HCT116 (cell line): Measurements from ENCODE around the gene TSTD2. TPM values are rescaled to one million over a fixed set of nuclear protein-coding genes. Genes with fewer than 3 reads are reported as not detected.

Source experiments
- ATAC-seq: fragments of 200-7000 bp; cut with Tn5 transposase; 2 replicates; pipeline ENCODE4 v1.9.1; 2020; ENCODE audit warnings: mild to moderate bottlenecking, moderate library complexity
- BruUV-seq: library from RNA; stranded (reverse); fragments of 400-500 nt; replicated peaks from 2 replicates; lab custom pipeline; 2021; lab: Mats Ljungman, UMichigan
- CTCF ChIA-PET: fragments of 300-600 bp; sonication (Branson Sonifier 250); formaldehyde crosslinking; loops from one replicate; lab custom pipeline; 2021; ENCODE audit warnings: antibody characterized with exemption; lab: Charles Lee
- POLR2A ChIA-PET: fragments of 300-600, 350-600 bp; sonication (Branson Sonifier 250); formaldehyde crosslinking; loops from one replicate; lab custom pipeline; 2021; ENCODE audit warnings: antibody characterized with exemption; lab: Charles Lee
- RAD21 ChIA-PET, 2 experiments: fragments of 300-600 bp; sonication (Branson Sonifier 250); formaldehyde crosslinking; loops; one replicate each; lab custom pipeline; 2023; ENCODE audit warnings: low total read pairs in 2 of 2; ENCODE audit not compliant: uncharacterized antibody in 2 of 2, unreplicated experiment in 2 of 2, low non-redundant PET in 1 of 2; lab: Charles Lee
- DNase-seq: peaks from one replicate; pipeline ENCODE4 v3.0.0-alpha.2; 2010; ENCODE audit warnings: low read depth, low spot score
- H2AFZ ChIP-seq: fragments of 200-600 bp; shearing (Covaris generic), sonication (generic); 2 replicates; pipeline ENCODE4 v1.6.1; 2017; ENCODE audit warnings: low read depth, mixed run types, mixed read lengths, antibody characterized with exemption, low read length; ENCODE audit not compliant: poor library complexity, severe bottlenecking
- H3K27ac ChIP-seq: 2 replicates; pipeline ENCODE4 v1.5.1; 2012; ENCODE audit warnings: low read depth, low read length
- H3K27me3 ChIP-seq: fragments of 200-600 bp; sonication (generic); 2 replicates; pipeline ENCODE4 v1.6.1; 2016; ENCODE audit warnings: mixed run types, low read length, mixed read lengths; ENCODE audit not compliant: insufficient read depth
- H3K36me3 ChIP-seq, 2 experiments: fragments of 200-500 bp in 1 of 2; fragments of 200-600 bp in 1 of 2; sonication (Bioruptor generic) in 1 of 2; sonication (generic) in 1 of 2; 2 replicates each; pipeline versions ENCODE4 v1.5.1 to v1.6.1; 2014 to 2016; ENCODE audit warnings: low read length in 2 of 2, inconsistent platforms in 1 of 2, mixed read lengths in 1 of 2, mixed run types in 1 of 2; ENCODE audit not compliant: insufficient read depth in 2 of 2, control insufficient read depth in 1 of 2
- H3K4me1 ChIP-seq, 2 experiments: fragments of 200-600 bp in 1 of 2; sonication (generic) in 1 of 2; 2 replicates each; pipeline versions ENCODE4 v1.5.1 to v1.6.1; 2012 to 2017; ENCODE audit warnings: low read length in 2 of 2, inconsistent platforms in 1 of 2, mild to moderate bottlenecking in 1 of 2, mixed read lengths in 1 of 2, mixed run types in 1 of 2, moderate library complexity in 1 of 2; ENCODE audit not compliant: insufficient read depth in 2 of 2, control insufficient read depth in 1 of 2
- H3K4me2 ChIP-seq: fragments of 200-600 bp; sonication (generic); 2 replicates; pipeline ENCODE4 v1.6.1; 2017; ENCODE audit warnings: mixed run types, low read length, mixed read lengths
- H3K4me3 ChIP-seq, 2 experiments: fragments of 200-600 bp in 1 of 2; sonication (generic) in 1 of 2; replicated peaks in 1 of 2; 2 replicates each; pipeline ENCODE4 v1.5.1; 2011 to 2016; ENCODE audit warnings: low read length in 2 of 2, control low read depth in 1 of 2, low read depth in 1 of 2, mild to moderate bottlenecking in 1 of 2, mixed read lengths in 1 of 2, mixed run types in 1 of 2
- H3K79me2 ChIP-seq: fragments of 200-600 bp; sonication (generic); 2 replicates; pipeline ENCODE4 v1.6.1; 2017; ENCODE audit warnings: mild to moderate bottlenecking, mixed run types, low read length, moderate library complexity, mixed read lengths; ENCODE audit not compliant: insufficient read depth
- H3K9ac ChIP-seq: fragments of 200-600 bp; sonication (generic); 2 replicates; pipeline ENCODE4 v1.6.1; 2016; ENCODE audit warnings: low read length, mixed read lengths
- H3K9me2 ChIP-seq: fragments of 200-600 bp; sonication (generic), shearing (Covaris generic); 2 replicates; pipeline ENCODE4 v1.6.1; 2017; ENCODE audit warnings: mixed run types, mild to moderate bottlenecking, moderate library complexity; ENCODE audit not compliant: insufficient read depth
- H3K9me3 ChIP-seq, 2 experiments: fragments of 200-500 bp in 1 of 2; fragments of 200-600 bp in 1 of 2; sonication (Bioruptor generic) in 1 of 2; sonication (generic) in 1 of 2; 2 replicates each; pipeline ENCODE4 v1.6.1; 2014 to 2017; ENCODE audit warnings: low read length in 2 of 2, mixed read lengths in 2 of 2, inconsistent platforms in 1 of 2, low read depth in 1 of 2, mild to moderate bottlenecking in 1 of 2, mixed run types in 1 of 2, moderate library complexity in 1 of 2; ENCODE audit not compliant: control insufficient read depth in 1 of 2, insufficient read depth in 1 of 2
- H4K20me1 ChIP-seq: fragments of 200-600 bp; sonication (generic), shearing (Covaris generic); 2 replicates; pipeline ENCODE4 v1.6.1; 2017; ENCODE audit warnings: mixed run types, mild to moderate bottlenecking, moderate library complexity; ENCODE audit not compliant: insufficient read depth
- ELF1 ChIP-seq: IDR thresholded peaks from 2 replicates; pipeline ENCODE4 v1.6.1; 2012; ENCODE audit warnings: low read depth, borderline replicate concordance
- POLR2AphosphoS5 ChIP-seq: IDR thresholded peaks from 2 replicates; pipeline ENCODE4 v1.6.1; 2011; ENCODE audit warnings: mild to moderate bottlenecking, low read depth, low read length, moderate library complexity
- RAD21 ChIP-seq: IDR thresholded peaks from 2 replicates; pipeline ENCODE4 v1.6.1; 2012; ENCODE audit warnings: low read depth, mild to moderate bottlenecking
- SIN3A ChIP-seq: IDR thresholded peaks from 2 replicates; pipeline ENCODE4 v1.6.1; 2012; ENCODE audit warnings: low read depth
- SRF ChIP-seq: IDR thresholded peaks from 2 replicates; pipeline ENCODE4 v1.6.1; 2012; ENCODE audit warnings: low read depth
- TCF7L2 ChIP-seq: IDR thresholded peaks from 2 replicates; pipeline ENCODE4 v1.7.0; 2011; ENCODE audit warnings: borderline replicate concordance, inconsistent platforms; ENCODE audit not compliant: insufficient read depth, insufficient read length; ENCODE audit errors: extremely low read depth
- YY1 ChIP-seq: IDR thresholded peaks from 2 replicates; pipeline ENCODE4 v1.6.1; 2011; ENCODE audit warnings: low read length, low read depth, moderate library complexity, mild to moderate bottlenecking; ENCODE audit not compliant: insufficient replicate concordance; ENCODE audit errors: extremely low read depth
- ZBTB33 ChIP-seq: IDR thresholded peaks from 2 replicates; pipeline ENCODE4 v1.6.1; 2011; ENCODE audit warnings: mild to moderate bottlenecking, low read length, moderate library complexity; ENCODE audit not compliant: insufficient replicate concordance; ENCODE audit errors: extremely low read depth
- ZFX ChIP-seq: fragments of 450-650 bp; IDR thresholded peaks from 2 replicates; pipeline ENCODE4 v1.6.1; 2017
- ZNF274 ChIP-seq: fragments of 200-500 bp; sonication (Bioruptor generic); IDR thresholded peaks from 2 replicates; pipeline ENCODE4 v1.6.1; 2014; ENCODE audit warnings: mild to moderate bottlenecking, low read depth, low read length, inconsistent platforms
- intact Hi-C: fragments of 100-400 bp; cut with micrococcal nuclease; formaldehyde crosslinking; loops from 2 replicates; pipeline ENCODE4 v1.10.0; 2022
- total RNA-seq: library from RNA; stranded (reverse); gene quantifications from one replicate; pipeline ENCODE4 v1.2.1, GENCODE V29; 2021; ENCODE audit not compliant: unreplicated experiment
- TF ChIP-seq, protein P1 (sequence below): IDR thresholded peaks from 2 replicates; pipeline ENCODE4 v1.6.1; 2012; ENCODE audit warnings: low read depth
- TF ChIP-seq, protein P2 (sequence below), 3 experiments: fragments of 200-600 bp in 1 of 3; sonication (generic) in 1 of 3; IDR thresholded peaks in 2 of 3; conservative IDR thresholded peaks in 1 of 3; 2 replicates each; pipeline ENCODE4 v1.5.1; 2012 to 2017; ENCODE audit warnings: low read depth in 2 of 3, low read length in 2 of 3, antibody characterized with exemption in 1 of 3, borderline replicate concordance in 1 of 3, control low read depth in 1 of 3, mild to moderate bottlenecking in 1 of 3, mixed read lengths in 1 of 3, mixed run types in 1 of 3, moderate library complexity in 1 of 3; ENCODE audit not compliant: insufficient read depth in 1 of 3

TSTD2 gene
- total RNA-seq, 1 experiment from 2014 or later: 16.0 TPM

DNA sequence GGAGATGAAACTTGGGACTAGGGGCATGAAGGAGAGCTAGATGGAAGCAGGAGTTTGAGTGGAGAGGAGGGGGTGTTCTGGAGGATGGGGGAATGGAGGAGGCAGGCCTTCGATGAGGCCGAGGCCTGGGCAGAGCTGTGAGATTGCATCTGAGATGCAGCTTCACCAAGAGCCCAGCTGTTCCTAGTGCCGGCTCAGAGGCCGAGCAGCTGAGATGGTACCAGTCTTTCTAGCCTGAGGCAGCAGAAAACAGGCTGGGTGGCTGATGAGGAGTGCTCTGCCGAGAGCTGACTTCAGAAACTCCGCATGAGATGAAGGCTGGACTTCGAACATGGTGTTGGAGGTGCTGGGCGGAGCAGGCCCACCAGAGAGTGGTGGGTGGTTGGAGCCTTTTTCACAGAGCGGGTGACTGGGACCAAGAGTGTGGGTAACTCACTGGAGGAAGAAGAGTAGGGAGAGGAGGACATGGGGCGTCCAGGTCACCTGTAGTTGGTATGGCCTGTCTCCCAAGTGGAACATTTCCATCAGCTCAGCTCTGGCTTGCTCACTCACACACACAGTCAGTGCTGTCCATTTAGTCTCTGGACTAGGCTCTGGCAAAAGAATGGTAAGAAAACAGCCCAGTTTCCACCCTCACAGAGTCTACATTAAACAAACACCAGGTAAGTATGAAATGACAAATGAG, 77.0 kb downstream of the TSTD2 start (continued):
- TF ChIP-seq, protein P1, sequence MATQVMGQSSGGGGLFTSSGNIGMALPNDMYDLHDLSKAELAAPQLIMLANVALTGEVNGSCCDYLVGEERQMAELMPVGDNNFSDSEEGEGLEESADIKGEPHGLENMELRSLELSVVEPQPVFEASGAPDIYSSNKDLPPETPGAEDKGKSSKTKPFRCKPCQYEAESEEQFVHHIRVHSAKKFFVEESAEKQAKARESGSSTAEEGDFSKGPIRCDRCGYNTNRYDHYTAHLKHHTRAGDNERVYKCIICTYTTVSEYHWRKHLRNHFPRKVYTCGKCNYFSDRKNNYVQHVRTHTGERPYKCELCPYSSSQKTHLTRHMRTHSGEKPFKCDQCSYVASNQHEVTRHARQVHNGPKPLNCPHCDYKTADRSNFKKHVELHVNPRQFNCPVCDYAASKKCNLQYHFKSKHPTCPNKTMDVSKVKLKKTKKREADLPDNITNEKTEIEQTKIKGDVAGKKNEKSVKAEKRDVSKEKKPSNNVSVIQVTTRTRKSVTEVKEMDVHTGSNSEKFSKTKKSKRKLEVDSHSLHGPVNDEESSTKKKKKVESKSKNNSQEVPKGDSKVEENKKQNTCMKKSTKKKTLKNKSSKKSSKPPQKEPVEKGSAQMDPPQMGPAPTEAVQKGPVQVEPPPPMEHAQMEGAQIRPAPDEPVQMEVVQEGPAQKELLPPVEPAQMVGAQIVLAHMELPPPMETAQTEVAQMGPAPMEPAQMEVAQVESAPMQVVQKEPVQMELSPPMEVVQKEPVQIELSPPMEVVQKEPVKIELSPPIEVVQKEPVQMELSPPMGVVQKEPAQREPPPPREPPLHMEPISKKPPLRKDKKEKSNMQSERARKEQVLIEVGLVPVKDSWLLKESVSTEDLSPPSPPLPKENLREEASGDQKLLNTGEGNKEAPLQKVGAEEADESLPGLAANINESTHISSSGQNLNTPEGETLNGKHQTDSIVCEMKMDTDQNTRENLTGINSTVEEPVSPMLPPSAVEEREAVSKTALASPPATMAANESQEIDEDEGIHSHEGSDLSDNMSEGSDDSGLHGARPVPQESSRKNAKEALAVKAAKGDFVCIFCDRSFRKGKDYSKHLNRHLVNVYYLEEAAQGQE: no peak
- TF ChIP-seq POLR2AphosphoS5 (no peak), TCF7L2 (no peak), SIN3A (no peak), YY1 (no peak), RAD21 (no peak)
- TF ChIP-seq, protein P2, sequence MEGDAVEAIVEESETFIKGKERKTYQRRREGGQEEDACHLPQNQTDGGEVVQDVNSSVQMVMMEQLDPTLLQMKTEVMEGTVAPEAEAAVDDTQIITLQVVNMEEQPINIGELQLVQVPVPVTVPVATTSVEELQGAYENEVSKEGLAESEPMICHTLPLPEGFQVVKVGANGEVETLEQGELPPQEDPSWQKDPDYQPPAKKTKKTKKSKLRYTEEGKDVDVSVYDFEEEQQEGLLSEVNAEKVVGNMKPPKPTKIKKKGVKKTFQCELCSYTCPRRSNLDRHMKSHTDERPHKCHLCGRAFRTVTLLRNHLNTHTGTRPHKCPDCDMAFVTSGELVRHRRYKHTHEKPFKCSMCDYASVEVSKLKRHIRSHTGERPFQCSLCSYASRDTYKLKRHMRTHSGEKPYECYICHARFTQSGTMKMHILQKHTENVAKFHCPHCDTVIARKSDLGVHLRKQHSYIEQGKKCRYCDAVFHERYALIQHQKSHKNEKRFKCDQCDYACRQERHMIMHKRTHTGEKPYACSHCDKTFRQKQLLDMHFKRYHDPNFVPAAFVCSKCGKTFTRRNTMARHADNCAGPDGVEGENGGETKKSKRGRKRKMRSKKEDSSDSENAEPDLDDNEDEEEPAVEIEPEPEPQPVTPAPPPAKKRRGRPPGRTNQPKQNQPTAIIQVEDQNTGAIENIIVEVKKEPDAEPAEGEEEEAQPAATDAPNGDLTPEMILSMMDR (IDR thresholded peaks at IDR 0.05 in 2 of 3, conservative IDR thresholded peaks at IDR 0.05 in 1 of 3; ENCODE audit: borderline replicate concordance in 1 of 3, insufficient read depth in 1 of 3, low read depth in 2 of 3, low read length in 2 of 3): no peak

GRCh38 chr9:97555164-97555563, 78.0 kb downstream of the TSTD2 start:
- ATAC-seq: no peak
- DNase-seq: no peak
- no peak overlapping the region for H3K9ac ChIP-seq
- no peaks in the 10 kb centered on the region for H3K36me3 ChIP-seq
- no peaks in the 10 kb centered on the region for H3K9me2 ChIP-seq
- no peak overlapping the region for H3K27ac ChIP-seq
- BruUV-seq: no TSS peak
- no peaks in the 10 kb centered on the region for H3K27me3 ChIP-seq
- intact Hi-C loops: no loop called here
- ChIA-PET POLR2A (no interaction called here), RAD21 (no interaction called here), CTCF (no interaction called here)
- no peaks in the 10 kb centered on the region for H3K79me2 ChIP-seq
- H3K4me2 ChIP-seq: no peak overlapping the region
- H2AFZ ChIP-seq: no peak overlapping the region
- no peaks in the 10 kb centered on the region for H4K20me1 ChIP-seq
- H3K4me3 ChIP-seq: no peak overlapping the region
- no peaks in the 10 kb centered on the region for H3K9me3 ChIP-seq
- H3K4me1 ChIP-seq: no peaks in the 10 kb centered on the region
- no peak for TF ChIP-seq YY1
- TF ChIP-seq ELF1: no peak
- no peak for TF ChIP-seq RAD21
- TF ChIP-seq, protein P2 (IDR thresholded peaks at IDR 0.05 in 2 of 3, conservative IDR thresholded peaks at IDR 0.05 in 1 of 3; ENCODE audit: borderline replicate concordance in 1 of 3, insufficient read depth in 1 of 3, low read depth in 2 of 3, low read length in 2 of 3): no peak
- TF ChIP-seq ZNF274: no peak
- TF ChIP-seq TCF7L2: no peak
- TF ChIP-seq ZBTB33: no peak
- TF ChIP-seq ZFX: no peak
- TF ChIP-seq SRF: no peak
